ENCODE data around the gene INSC.

Gene INSC

DNA sequence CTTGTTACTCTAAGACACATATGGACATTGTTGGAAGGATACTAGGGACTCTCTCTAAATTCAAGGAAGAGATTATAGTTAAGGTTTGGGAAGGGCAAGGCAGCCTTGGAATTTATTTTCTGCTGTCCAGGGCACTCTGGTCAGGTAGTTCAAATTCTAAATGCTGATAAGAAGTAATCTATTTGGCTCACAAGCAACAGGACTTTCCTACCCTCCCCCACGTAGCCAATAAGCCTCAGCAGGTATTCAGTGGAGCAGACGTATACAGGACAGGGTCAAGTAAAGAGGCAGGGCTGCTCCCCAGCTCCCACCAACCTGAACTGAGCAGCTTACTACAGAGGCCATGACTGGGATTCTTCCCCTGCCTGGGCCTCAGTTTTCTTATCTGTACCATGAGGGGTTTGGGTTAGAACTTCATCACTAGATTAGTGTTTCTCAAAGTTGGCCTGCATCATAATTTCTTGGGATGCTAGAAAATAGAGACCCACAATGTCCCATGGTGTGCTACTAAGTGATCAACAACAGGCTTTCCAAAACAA is 6.1 kb upstream of the INSC start:
- TF ChIP-seq, protein P1, sequence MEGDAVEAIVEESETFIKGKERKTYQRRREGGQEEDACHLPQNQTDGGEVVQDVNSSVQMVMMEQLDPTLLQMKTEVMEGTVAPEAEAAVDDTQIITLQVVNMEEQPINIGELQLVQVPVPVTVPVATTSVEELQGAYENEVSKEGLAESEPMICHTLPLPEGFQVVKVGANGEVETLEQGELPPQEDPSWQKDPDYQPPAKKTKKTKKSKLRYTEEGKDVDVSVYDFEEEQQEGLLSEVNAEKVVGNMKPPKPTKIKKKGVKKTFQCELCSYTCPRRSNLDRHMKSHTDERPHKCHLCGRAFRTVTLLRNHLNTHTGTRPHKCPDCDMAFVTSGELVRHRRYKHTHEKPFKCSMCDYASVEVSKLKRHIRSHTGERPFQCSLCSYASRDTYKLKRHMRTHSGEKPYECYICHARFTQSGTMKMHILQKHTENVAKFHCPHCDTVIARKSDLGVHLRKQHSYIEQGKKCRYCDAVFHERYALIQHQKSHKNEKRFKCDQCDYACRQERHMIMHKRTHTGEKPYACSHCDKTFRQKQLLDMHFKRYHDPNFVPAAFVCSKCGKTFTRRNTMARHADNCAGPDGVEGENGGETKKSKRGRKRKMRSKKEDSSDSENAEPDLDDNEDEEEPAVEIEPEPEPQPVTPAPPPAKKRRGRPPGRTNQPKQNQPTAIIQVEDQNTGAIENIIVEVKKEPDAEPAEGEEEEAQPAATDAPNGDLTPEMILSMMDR (IDR thresholded peaks at IDR 0.05; ENCODE audit: control extremely low read depth, extremely low read depth, low read depth, missing control alignments), result no peak
- CTCF ChIA-PET, result interaction anchor here (1.3 to 5.4 kb wide), 2 partner anchors 9 to 99 kb away, joined by 5 to 45 read pairs; no protein-coding TSS in a partner anchor
- POLR2A ChIA-PET, result no interaction called here
- no peak for DNase-seq (ENCODE audit: extremely low spot score)

DNA sequence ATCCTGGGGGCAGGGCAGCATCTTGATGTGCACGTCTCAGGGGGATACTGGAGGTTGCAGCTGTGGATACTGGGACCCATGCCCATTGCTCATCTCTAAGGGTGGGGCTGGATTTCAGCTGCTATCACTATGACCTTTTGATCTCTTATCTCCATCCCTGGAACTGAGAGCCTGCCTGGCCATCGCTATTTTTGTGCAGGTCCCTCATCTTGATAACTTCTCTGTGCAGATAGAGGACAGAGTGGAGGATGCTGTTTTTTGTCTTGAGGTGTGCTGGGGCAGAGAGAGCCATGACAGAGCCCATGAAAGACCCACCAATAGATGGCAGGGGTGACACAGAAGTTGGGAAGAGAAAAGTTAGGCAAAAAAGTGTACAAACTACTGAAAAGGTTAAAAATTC is 5.1 kb upstream of the INSC start:
- TF ChIP-seq, protein P1 (IDR thresholded peaks at IDR 0.05; ENCODE audit: control extremely low read depth, extremely low read depth, low read depth, missing control alignments), result no peak
- ChIA-PET POLR2A (no interaction called here), CTCF (interaction anchor here (0.9 to 5.4 kb wide), 5 partner anchors 10 to 202 kb away, joined by 3 to 45 read pairs (median 4); no protein-coding TSS in a partner anchor)
- DNase-seq (ENCODE audit: extremely low spot score), result no peak

DNA sequence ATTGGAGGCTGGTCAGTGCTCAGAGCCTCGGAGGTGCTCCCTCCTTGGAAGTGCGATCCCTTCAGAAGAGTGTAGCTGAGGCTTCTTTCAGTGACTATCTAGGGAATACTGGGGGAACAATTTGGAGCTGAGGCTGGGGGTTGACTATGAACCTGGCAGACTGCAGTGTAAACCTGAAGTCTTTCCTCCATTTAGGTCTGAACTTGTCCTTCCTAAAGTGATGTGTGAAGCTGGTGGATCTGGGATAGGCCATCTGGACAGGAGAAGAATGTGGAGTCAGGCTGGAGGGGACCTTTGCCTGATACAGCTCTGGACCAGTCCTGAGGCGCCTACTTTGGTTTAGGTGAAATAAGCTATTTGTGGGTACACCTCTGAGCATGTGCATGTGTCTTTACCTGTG is 3.5 kb upstream of the INSC start:
- TF ChIP-seq, protein P1 (IDR thresholded peaks at IDR 0.05; ENCODE audit: control extremely low read depth, extremely low read depth, low read depth, missing control alignments), result no peak
- POLR2A ChIA-PET, result no interaction called here
- DNase-seq (ENCODE audit: extremely low spot score), result no peak
- CTCF ChIA-PET, result interaction anchor here (0.6 to 5.4 kb wide), 4 partner anchors 12 to 79 kb away, joined by 3 to 45 read pairs (median 6); no protein-coding TSS in a partner anchor

DNA sequence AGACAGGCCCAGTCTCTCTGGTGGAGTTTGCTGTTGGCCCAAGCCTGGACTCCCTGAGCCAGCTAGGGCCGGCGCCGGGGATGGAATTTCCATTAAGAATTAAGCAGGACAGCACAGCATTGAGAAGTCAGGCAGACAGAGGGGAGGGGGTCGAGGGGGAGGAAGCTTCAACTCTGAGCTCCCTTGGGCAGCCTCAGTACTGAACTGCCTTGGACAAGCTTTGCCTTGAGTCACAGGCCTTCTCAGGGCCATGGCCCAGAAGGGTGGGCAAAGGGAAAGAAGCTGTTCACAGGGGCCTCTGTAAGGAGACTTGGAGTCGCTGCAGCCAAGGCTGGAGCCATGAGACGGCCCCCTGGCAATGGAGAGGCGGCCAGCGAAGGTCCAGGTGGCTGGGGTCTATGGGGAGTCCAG is 2.6 kb upstream of the INSC start:
- ChIA-PET CTCF (interaction anchor here (1.6 to 3.7 kb wide), 3 partner anchors 10 to 47 kb away, joined by 3 to 38 read pairs (median 5); no protein-coding TSS in a partner anchor), POLR2A (no interaction called here)
- no peak for DNase-seq (ENCODE audit: extremely low spot score)
- TF ChIP-seq, protein P1 (IDR thresholded peaks at IDR 0.05; ENCODE audit: control extremely low read depth, extremely low read depth, low read depth, missing control alignments), result no peak

DNA sequence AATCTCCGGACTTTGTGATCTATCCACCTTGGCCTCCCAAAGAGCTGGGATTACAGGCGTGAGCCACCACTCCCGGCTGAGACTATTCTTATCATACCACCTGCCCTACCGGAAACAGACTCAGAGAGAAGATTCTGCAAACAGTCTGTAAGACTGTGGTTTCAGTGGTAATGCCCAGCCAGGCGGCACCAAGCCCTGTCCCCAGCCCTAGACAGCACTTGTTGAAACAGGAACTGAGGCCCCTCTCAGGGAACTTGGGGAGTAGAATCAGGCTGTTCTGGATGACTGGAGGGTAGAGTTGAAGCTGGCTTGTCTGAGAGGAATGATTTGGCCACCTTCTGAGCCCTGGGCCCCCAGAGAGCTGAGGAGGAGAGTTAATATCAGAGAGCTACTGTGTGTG is 1.3 kb upstream of the INSC start:
- DNase-seq (ENCODE audit: extremely low spot score), result no peak
- TF ChIP-seq, protein P1 (IDR thresholded peaks at IDR 0.05; ENCODE audit: control extremely low read depth, extremely low read depth, low read depth, missing control alignments), result no peak
- POLR2A ChIA-PET, result no interaction called here
- CTCF ChIA-PET, result interaction anchor here (1.3 to 3.7 kb wide), 3 partner anchors 11 to 205 kb away, joined by 4 to 38 read pairs (median 5); no protein-coding TSS in a partner anchor

DNA sequence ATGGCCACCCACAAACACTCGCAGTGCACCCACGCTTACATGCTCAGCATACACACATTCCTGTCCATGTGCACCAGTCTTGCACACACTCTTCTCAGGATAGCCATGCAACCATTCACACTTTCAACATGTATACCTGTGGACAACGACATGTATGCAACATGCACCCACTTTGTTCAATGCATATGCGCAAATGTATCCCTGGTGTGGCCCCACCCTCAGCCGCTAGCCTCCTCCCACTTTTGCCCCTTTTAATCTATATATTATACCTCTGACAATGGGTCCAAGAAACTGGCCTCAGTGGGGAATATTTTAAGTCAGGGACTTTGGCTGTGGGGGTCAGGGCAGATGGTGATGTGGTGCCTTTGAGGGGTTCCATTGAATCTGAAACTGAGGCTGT is 963 bp downstream of the INSC start:
- TF ChIP-seq, protein P1 (IDR thresholded peaks at IDR 0.05; ENCODE audit: control extremely low read depth, extremely low read depth, low read depth, missing control alignments), result no peak
- CTCF ChIA-PET, result no interaction called here
- DNase-seq (ENCODE audit: extremely low spot score), result no peak
- POLR2A ChIA-PET, result no interaction called here
